GM12873 (cell line): ENCODE results near the gene MAPK1.

Source experiments
- TF ChIP-seq, protein P1 (sequence below): IDR thresholded peaks from 2 replicates; pipeline ENCODE4 v1.5.1; 2012; ENCODE audit warnings: low read depth, mild to moderate bottlenecking, moderate library complexity, low read length, control low read depth; ENCODE audit not compliant: insufficient read depth; ENCODE audit errors: missing control alignments

The MAPK1 gene

DNA sequence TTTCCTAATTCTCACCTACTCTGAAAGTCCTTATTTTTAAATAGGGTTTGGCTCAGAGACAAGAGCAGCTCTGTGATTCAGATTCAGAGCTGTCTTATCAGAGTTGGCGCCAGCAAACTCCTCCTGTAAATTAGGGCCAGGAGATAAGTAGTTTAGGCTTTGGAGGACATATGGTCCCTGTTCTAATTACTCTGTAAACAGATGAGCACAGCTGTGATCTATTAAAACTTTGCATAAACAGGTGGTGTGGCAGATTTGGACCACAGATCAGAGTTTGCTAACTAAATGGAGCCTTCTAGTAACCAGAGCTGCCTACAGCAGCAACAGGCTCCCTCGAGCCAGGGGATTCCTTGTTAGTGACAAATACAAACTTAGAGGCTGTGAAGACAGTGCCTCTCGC is 159.8 kb downstream of the MAPK1 start:
- TF ChIP-seq, protein P1, sequence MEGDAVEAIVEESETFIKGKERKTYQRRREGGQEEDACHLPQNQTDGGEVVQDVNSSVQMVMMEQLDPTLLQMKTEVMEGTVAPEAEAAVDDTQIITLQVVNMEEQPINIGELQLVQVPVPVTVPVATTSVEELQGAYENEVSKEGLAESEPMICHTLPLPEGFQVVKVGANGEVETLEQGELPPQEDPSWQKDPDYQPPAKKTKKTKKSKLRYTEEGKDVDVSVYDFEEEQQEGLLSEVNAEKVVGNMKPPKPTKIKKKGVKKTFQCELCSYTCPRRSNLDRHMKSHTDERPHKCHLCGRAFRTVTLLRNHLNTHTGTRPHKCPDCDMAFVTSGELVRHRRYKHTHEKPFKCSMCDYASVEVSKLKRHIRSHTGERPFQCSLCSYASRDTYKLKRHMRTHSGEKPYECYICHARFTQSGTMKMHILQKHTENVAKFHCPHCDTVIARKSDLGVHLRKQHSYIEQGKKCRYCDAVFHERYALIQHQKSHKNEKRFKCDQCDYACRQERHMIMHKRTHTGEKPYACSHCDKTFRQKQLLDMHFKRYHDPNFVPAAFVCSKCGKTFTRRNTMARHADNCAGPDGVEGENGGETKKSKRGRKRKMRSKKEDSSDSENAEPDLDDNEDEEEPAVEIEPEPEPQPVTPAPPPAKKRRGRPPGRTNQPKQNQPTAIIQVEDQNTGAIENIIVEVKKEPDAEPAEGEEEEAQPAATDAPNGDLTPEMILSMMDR, result no peak
